NCI-H82 treated with DMSO at 0.1 percent for 48 hours (cell line): ENCODE data around the gene PPP2R1B.
A peak's percentile ranks its signal among the peaks of the same experiment; 100 is the strongest.
"Not testable (repeated sequence)": the region's sequence is repeated elsewhere in the genome, so short reads cannot be mapped to it uniquely, and the experiment has no call there.

ENCODE experiments used
- DNase-seq: peaks from one replicate; lab custom pipeline; 2025; ENCODE audit not compliant: unreplicated experiment; lab: John Stamatoyannopoulos, UW

PPP2R1B gene

GRCh38 chr11:111784311-111784710 is 18.1 kb upstream of the PPP2R1B start:
- DNase-seq, result not testable (repeated sequence)

- no peak for DNase-seq
Measured at GRCh38 chr11:111782109-111782741, 16.0 kb upstream of the PPP2R1B start.

GRCh38 chr11:111779118-111779517 is 12.9 kb upstream of the PPP2R1B start:
- no peak for DNase-seq

- DNase-seq, result no peak
Measured at GRCh38 chr11:111778047-111778558, 11.9 kb upstream of the PPP2R1B start.

- peak; percentile 36 for DNase-seq
Measured at GRCh38 chr11:111777094-111778046, 11.2 kb upstream of the PPP2R1B start.

GRCh38 chr11:111776398-111777093 is 10.4 kb upstream of the PPP2R1B start:
- DNase-seq, result no peak

GRCh38 chr11:111774955-111775710 is 8.9 kb upstream of the PPP2R1B start:
- no peak for DNase-seq

GRCh38 chr11:111772535-111772934 is 6.3 kb upstream of the PPP2R1B start:
- DNase-seq, result no peak

GRCh38 chr11:111771205-111771604 is 5.0 kb upstream of the PPP2R1B start:
- not testable (repeated sequence) for DNase-seq

GRCh38 chr11:111770581-111771134 is 4.5 kb upstream of the PPP2R1B start:
- DNase-seq, result no peak

GRCh38 chr11:111766834-111767142 is 599 bp upstream of the PPP2R1B start:
- DNase-seq, result no peak

GRCh38 chr11:111765320-111765983 is 737 bp downstream of the PPP2R1B start:
- no peak for DNase-seq

GRCh38 chr11:111764621-111765020 is 1.6 kb downstream of the PPP2R1B start:
- no peak for DNase-seq

GRCh38 chr11:111762981-111763643 is 3.1 kb downstream of the PPP2R1B start:
- no peak for DNase-seq

- no peak for DNase-seq
Measured at GRCh38 chr11:111762526-111762925, 3.7 kb downstream of the PPP2R1B start.

- DNase-seq, result no peak
Measured at GRCh38 chr11:111761036-111761435, 5.2 kb downstream of the PPP2R1B start.

GRCh38 chr11:111759778-111760407 is 6.3 kb downstream of the PPP2R1B start:
- DNase-seq, result no peak

GRCh38 chr11:111759376-111759775 is 6.8 kb downstream of the PPP2R1B start:
- no peak for DNase-seq

GRCh38 chr11:111756097-111756496 is 10.1 kb downstream of the PPP2R1B start:
- no peak for DNase-seq
